GM18498 (cell line): ENCODE measurements around the gene EXOC8.

ENCODE experiments used
- ATAC-seq: cut with Tn5 transposase; IDR thresholded peaks from one replicate; pipeline ENCODE4 v1.9.1; 2021; ENCODE audit warnings: mild to moderate bottlenecking, moderate library complexity; ENCODE audit not compliant: unreplicated experiment

Gene EXOC8, protein sequence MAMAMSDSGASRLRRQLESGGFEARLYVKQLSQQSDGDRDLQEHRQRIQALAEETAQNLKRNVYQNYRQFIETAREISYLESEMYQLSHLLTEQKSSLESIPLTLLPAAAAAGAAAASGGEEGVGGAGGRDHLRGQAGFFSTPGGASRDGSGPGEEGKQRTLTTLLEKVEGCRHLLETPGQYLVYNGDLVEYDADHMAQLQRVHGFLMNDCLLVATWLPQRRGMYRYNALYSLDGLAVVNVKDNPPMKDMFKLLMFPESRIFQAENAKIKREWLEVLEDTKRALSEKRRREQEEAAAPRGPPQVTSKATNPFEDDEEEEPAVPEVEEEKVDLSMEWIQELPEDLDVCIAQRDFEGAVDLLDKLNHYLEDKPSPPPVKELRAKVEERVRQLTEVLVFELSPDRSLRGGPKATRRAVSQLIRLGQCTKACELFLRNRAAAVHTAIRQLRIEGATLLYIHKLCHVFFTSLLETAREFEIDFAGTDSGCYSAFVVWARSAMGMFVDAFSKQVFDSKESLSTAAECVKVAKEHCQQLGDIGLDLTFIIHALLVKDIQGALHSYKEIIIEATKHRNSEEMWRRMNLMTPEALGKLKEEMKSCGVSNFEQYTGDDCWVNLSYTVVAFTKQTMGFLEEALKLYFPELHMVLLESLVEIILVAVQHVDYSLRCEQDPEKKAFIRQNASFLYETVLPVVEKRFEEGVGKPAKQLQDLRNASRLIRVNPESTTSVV

GRCh38 chr1:231337472-231338269 is at the start of gene EXOC8:
Gene EXOC8, minus strand, starts transcription at chr1:231337852. Its CDS starts 107 bp downstream, at chr1:231337745.
- peak; percentile 76 for ATAC-seq

DNA sequence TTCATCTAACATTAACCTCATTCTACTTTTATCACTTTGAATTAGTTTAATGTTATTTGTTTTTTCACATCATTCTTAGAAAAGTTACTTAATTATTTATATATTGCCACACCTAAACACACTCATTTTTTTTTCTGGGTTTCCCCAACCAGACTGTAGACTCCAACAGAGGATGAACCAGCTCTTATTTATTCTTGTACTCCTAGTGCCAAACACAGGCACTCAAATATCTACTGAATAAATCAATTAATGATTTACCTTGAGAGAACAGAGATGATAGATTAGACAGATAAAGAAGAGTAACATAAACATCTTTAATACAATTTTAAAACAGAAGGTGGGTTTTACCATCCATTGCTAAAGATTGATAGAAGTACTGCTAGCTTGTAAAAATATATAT is 48.8 kb upstream of the EXOC8 start:
- no peak for ATAC-seq

DNA sequence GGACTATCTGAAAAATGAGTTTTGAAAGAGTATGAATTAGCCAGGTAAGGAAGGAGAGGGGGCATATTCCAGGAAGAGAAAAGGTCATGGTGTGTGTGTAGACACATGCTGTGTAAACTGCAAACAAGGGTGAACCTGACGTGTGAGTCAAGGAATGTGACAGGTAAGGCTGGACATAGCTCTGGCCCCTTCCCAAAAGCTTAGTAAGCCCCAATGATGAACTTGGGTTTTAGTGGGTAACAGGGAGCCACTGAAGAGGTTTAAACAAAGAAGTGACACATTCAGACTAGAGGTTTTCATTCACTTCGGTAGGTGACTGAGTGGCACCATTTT is 47.7 kb upstream of the EXOC8 start:
- ATAC-seq, result no peak

DNA sequence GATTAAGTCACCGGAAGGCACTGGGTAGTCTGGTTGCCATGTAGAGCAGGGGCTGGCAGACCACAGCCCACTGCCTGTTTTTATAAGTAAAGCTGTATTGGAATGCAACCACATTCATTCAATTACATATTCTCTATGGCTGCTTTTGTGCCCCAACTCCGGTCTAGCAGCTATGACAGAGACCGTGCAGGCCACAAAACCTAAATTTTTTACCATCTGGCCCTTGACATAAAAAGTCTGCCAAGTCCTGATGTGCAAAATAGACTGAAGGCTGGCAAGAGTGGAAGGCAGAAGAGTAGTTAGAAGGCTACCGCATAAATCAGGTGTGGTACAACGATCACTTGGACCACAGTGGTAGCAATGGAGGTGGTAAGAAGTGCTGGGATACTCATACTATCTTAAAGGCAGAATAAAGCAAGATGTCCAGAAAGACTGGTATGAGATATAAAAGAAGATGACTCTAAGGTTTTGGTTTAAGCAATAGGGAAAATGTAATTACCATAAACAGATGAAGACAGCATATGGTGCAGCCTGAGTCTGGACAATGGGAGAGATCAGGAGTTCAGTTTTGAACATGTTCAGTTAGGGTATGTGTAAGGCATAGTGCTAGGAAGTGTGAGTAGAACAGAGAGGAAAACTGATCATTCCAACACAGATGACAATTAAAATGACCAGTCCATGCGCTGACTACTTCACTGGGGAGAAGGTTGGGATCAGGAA is 47.2 kb upstream of the EXOC8 start:
- no peak for ATAC-seq

- no peak for ATAC-seq
Measured at GRCh38 chr1:231383159-231383860, 45.7 kb upstream of the EXOC8 start.

DNA sequence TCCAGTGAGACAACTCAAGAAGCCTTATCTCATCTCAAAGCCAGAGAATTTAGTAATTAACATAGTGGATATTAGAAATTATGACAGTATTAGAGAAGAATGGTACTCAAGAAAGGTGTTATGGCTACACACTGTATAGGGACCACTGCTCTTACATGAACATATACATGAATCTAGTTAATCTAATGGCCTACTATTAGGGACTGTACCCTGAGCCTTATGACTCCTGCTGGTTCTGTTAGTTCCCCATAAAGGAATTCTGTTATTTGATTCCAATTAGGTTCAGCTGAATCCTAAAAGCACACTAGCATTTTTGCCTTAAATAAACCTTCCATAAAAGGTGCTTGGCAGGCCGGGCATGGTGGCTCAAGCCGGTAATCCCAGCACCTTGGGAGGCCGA is 44.8 kb upstream of the EXOC8 start:
- no peak for ATAC-seq

GRCh38 chr1:231381729-231382128 is 44.1 kb upstream of the EXOC8 start:
- ATAC-seq, result no peak

DNA sequence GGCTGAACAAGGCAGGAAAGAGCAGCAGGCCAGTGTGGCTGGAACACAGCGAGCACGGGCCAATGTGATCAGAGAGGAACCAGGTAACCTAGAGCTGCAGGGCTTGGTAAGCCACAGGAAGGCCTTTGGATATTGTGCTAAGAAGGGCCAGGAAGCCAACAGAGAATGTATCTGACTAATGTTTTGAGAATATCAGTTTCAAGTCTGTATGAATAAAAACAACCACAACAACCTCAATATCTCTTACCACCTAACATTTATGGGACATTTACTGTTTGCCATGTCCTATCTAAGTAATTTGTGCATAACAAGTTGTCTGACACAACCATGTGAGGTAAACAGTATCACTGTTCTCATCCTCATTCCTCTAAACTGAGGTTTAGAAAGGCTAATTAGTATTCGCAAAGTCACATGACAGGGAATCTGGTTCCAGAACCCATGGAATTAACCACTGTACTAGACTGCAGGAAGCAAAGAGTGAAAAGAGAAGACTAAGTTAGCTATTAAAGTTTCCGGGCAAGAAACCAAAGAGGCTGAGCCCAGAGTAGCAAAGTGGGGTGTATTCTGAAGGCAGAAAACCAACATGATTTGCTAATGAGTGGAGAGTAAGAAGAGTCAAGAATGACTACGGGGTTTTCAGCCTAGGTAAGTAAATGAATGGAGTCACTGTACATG is 39.4 kb upstream of the EXOC8 start:
- ATAC-seq, result peak; percentile 64

- ATAC-seq, result no peak
Measured at GRCh38 chr1:231376101-231376500, 38.4 kb upstream of the EXOC8 start.

DNA sequence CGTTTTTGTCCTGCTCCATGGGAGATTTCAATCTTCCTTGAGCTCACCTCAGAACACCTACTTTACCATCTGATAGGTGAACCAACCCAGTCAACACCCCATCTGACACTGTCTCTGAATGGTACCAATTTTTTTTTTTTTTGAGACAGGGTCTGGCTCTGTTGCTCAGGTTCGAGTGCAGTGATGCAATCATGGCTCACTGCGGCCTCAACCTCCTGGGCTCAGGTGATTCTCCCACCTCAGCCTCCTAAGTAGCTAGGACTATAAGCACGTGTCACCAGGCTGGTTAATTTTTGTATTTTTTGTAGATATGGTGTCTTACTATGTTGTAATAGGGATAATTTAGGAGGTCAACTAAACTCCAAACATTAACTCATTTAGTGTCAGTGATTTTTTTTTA is 36.7 kb upstream of the EXOC8 start:
- ATAC-seq, result no peak

GRCh38 chr1:231372501-231372900 is 34.8 kb upstream of the EXOC8 start:
- ATAC-seq, result no peak

DNA sequence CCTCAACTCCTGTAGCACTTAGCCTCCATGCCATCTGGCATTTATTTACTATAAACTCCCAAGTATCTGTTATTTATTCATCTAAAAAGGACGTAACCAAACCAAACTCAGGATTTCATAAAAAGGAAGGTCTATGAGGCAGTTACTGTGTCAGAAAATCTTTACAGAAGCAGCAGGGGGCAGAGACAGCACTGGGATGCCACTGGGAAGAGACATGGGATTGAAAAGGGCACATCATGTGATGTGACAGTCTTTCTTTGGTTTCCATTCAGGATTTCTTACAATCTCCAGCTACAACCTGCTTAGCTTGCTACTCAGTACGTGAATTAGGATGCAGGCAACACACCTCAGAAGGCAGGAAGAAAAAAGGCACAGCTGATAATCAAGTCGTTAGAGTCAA is 31.6 kb upstream of the EXOC8 start:
- no peak for ATAC-seq

- ATAC-seq, result no peak
Measured at GRCh38 chr1:231364192-231364591, 26.5 kb upstream of the EXOC8 start.

- ATAC-seq, result no peak
Measured at GRCh38 chr1:231363624-231364023, 26.0 kb upstream of the EXOC8 start.

GRCh38 chr1:231362325-231362724 is 24.7 kb upstream of the EXOC8 start:
- ATAC-seq, result no peak

- ATAC-seq, result no peak
Measured at GRCh38 chr1:231359113-231359512, 21.5 kb upstream of the EXOC8 start.

DNA sequence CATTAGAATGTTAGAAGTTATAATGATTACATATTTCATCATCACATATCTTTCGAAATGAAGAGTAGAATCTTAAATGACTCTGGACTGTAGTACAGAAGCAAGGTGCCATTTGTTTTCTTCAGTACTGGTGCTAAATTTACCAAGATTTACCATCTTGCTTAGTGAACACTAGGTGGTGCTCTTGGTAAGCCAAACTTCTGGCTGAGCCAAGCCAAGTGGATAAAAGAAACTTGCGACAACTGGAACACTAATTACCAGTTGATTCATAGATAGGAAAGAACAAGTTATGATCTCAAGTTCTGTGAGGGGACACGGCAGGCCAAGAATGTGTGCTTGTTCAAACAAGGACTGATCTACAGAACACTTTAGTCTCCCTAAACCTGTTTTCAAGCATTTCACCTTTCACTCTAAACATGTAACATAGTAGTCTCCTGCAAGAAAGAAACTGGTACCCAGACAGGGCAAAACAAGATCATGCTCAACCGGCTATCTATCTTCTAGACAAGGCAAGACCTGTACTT is 20.2 kb upstream of the EXOC8 start:
- ATAC-seq, result peak; percentile 87

- peak; percentile 12 for ATAC-seq
Measured at GRCh38 chr1:231357187-231357772, 19.6 kb upstream of the EXOC8 start.

DNA sequence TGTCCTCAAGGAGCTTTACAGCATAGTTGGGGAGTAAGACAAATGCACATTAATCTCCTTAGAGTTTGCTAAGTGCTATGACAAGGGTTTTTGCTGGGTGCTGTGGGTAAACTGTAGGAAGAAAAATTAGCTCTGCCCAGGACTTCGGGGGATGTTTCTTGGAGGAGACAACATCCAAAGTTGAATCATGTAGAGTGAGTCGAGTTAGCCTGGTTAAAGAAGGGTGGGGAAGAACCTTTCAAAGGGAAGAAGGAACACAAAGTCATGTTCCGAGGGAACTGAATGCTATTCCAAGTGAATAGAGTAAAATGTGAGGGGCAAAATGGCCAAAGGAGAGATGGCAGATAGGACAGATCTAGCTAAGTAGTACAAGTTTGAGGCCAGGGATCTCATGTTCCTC is 17.5 kb upstream of the EXOC8 start:
- no peak for ATAC-seq
